GM18867 (cell line): Measurements from ENCODE around the gene DGCR6L.
A peak's percentile ranks its signal among the peaks of the same experiment; 100 is the strongest.
"Not testable (repeated sequence)": the region's sequence is repeated elsewhere in the genome, so short reads cannot be mapped to it uniquely, and the experiment has no call there.

Experiments used
- ATAC-seq: cut with Tn5 transposase; IDR thresholded peaks from one replicate; pipeline ENCODE4 v1.9.1; 2021; ENCODE audit warnings: mild to moderate bottlenecking, moderate library complexity; ENCODE audit not compliant: unreplicated experiment

DGCR6L gene

GRCh38 chr22:20310773-20311172 is 9.1 kb downstream of the DGCR6L start:
- ATAC-seq = not testable (repeated sequence)

GRCh38 chr22:20310180-20310579 is 9.7 kb downstream of the DGCR6L start:
- not testable (repeated sequence) for ATAC-seq

- ATAC-seq = not testable (repeated sequence)
These were observed 10.8 kb downstream of the DGCR6L start for GRCh38 chr22:20308806-20309650.

GRCh38 chr22:20307448-20308447 is 12.1 kb downstream of the DGCR6L start:
- ATAC-seq = not testable (repeated sequence)

- not testable (repeated sequence) for ATAC-seq
These were observed 13.0 kb downstream of the DGCR6L start for GRCh38 chr22:20306646-20307447.

- ATAC-seq = no peak
These were observed 13.8 kb downstream of the DGCR6L start for GRCh38 chr22:20305894-20306645.

GRCh38 chr22:20305230-20305893 is 14.5 kb downstream of the DGCR6L start:
- ATAC-seq = not testable (repeated sequence)

- no peak for ATAC-seq
These were observed 15.2 kb downstream of the DGCR6L start for GRCh38 chr22:20304646-20305045.

- ATAC-seq = not testable (repeated sequence)
These were observed 16.7 kb downstream of the DGCR6L start for GRCh38 chr22:20303229-20303534.

GRCh38 chr22:20302438-20303228 is 17.2 kb downstream of the DGCR6L start:
- ATAC-seq = no peak

GRCh38 chr22:20299746-20300136 is 20.1 kb downstream of the DGCR6L start:
- peak; percentile 21 for ATAC-seq

GRCh38 chr22:20298803-20299745 is 20.8 kb downstream of the DGCR6L start:
- ATAC-seq = peak; percentile 55

GRCh38 chr22:20298110-20298802 is 21.6 kb downstream of the DGCR6L start:
- ATAC-seq = no peak

- no peak for ATAC-seq
These were observed 22.3 kb downstream of the DGCR6L start for GRCh38 chr22:20297414-20298109.

- no peak for ATAC-seq
These were observed 23.3 kb downstream of the DGCR6L start for GRCh38 chr22:20296598-20296997.

- no peak for ATAC-seq
These were observed 24.4 kb downstream of the DGCR6L start for GRCh38 chr22:20295262-20296064.
